HEK293 (cell line): ENCODE measurements around the gene ANKFN1.

ENCODE experiments used
- CTCF ChIA-PET: fragments of 350-600 bp; formaldehyde crosslinking; extraction: SDS; loops from one replicate; lab custom pipeline; 2021; ENCODE audit warnings: antibody characterized with exemption; lab: Yijun Ruan, JAX
- POLR2A ChIA-PET: fragments of 300-600 bp; formaldehyde crosslinking; extraction: SDS; loops from one replicate; lab custom pipeline; 2020; ENCODE audit warnings: antibody characterized with exemption, inconsistent platforms; lab: Yijun Ruan, JAX
- H3K27ac ChIP-seq: fragments of 200-500 bp; sonication (Bioruptor generic); 2 replicates; pipeline ENCODE4 v1.5.1; 2014; ENCODE audit warnings: low read depth, low read length, control low read depth, inconsistent platforms; ENCODE audit errors: extremely low read depth
- H3K36me3 ChIP-seq, 2 experiments: fragments of 200-500 bp in 1 of 2; sonication (Bioruptor generic) in 1 of 2; 1 replicate in 1 of 2; 2 replicates in 1 of 2; pipeline ENCODE4 v1.5.1; 2014 to 2017; ENCODE audit warnings: inconsistent platforms in 2 of 2, low read length in 2 of 2; ENCODE audit not compliant: control insufficient read depth in 2 of 2, insufficient read depth in 1 of 2
- H3K4me1 ChIP-seq: fragments of 200-500 bp; sonication (Bioruptor generic); 2 replicates; pipeline ENCODE4 v1.5.1; 2014; ENCODE audit warnings: mild to moderate bottlenecking, low read length, inconsistent platforms; ENCODE audit not compliant: control insufficient read depth, insufficient read depth
- H3K4me3 ChIP-seq: 2 replicates; pipeline ENCODE4 v1.5.1; 2011; ENCODE audit warnings: low read depth, mild to moderate bottlenecking, control low read depth, low read length, moderate library complexity
- H3K9me3 ChIP-seq: fragments of 200-500 bp; sonication (Bioruptor generic); 2 replicates; pipeline ENCODE4 v1.5.1; 2014; ENCODE audit warnings: low read depth, low read length, inconsistent platforms; ENCODE audit not compliant: control insufficient read depth, insufficient read depth
- GLI2 ChIP-seq: fragments of 450-650 bp; formaldehyde crosslinking; IDR thresholded peaks from 2 replicates; pipeline ENCODE4; 2017; ENCODE audit warnings: missing biosample characterization, missing genetic modification characterization, low read depth, borderline replicate concordance
- GLI4 ChIP-seq: fragments of 450-650 bp; formaldehyde crosslinking; IDR thresholded peaks from 2 replicates; pipeline ENCODE4 v1.5.1; 2016; ENCODE audit warnings: missing biosample characterization, missing genetic modification characterization
- KLF1 ChIP-seq: fragments of 450-650 bp; formaldehyde crosslinking; IDR thresholded peaks from 2 replicates; pipeline ENCODE4 v1.5.1; 2016; ENCODE audit warnings: missing biosample characterization, missing genetic modification characterization
- MEIS1 ChIP-seq: sonication (generic); formaldehyde crosslinking; IDR thresholded peaks from 2 replicates; pipeline ENCODE4 v1.8.1; 2022; ENCODE audit warnings: missing genetic modification reagents, mild to moderate bottlenecking, borderline replicate concordance
- OSR2 ChIP-seq: fragments of 450-650 bp; formaldehyde crosslinking; IDR thresholded peaks from 2 replicates; pipeline ENCODE4 v1.5.1; 2016; ENCODE audit warnings: missing biosample characterization, missing genetic modification characterization
- SCRT2 ChIP-seq: fragments of 450-650 bp; formaldehyde crosslinking; IDR thresholded peaks from 2 replicates; pipeline ENCODE4 v1.5.1; 2016; ENCODE audit warnings: missing biosample characterization, missing genetic modification characterization
- SP2 ChIP-seq: fragments of 450-650 bp; formaldehyde crosslinking; IDR thresholded peaks from 2 replicates; pipeline ENCODE4 v1.5.1; 2016; ENCODE audit warnings: missing biosample characterization, missing genetic modification characterization
- ZFP37 ChIP-seq: fragments of 450-650 bp; formaldehyde crosslinking; IDR thresholded peaks from 2 replicates; pipeline ENCODE4 v1.5.1; 2016; ENCODE audit warnings: missing biosample characterization, missing genetic modification characterization
- ZFP41 ChIP-seq: fragments of 450-650 bp; formaldehyde crosslinking; IDR thresholded peaks from 2 replicates; pipeline ENCODE4 v1.5.1; 2016; ENCODE audit warnings: missing biosample characterization, missing genetic modification characterization, borderline replicate concordance
- ZIC2 ChIP-seq: fragments of 450-650 bp; formaldehyde crosslinking; IDR thresholded peaks from 2 replicates; pipeline ENCODE4 v1.5.1; 2016; ENCODE audit warnings: missing biosample characterization, missing genetic modification characterization
- ZNF133 ChIP-seq: fragments of 450-650 bp; formaldehyde crosslinking; IDR thresholded peaks from 2 replicates; pipeline ENCODE4 v1.5.1; 2016; ENCODE audit warnings: missing biosample characterization, missing genetic modification characterization
- ZNF302 ChIP-seq: fragments of 450-650 bp; formaldehyde crosslinking; IDR thresholded peaks from 2 replicates; pipeline ENCODE4 v1.5.1; 2016; ENCODE audit warnings: missing biosample characterization, missing genetic modification characterization, low read depth
- ZNF350 ChIP-seq: fragments of 450-650 bp; formaldehyde crosslinking; IDR thresholded peaks from 2 replicates; pipeline ENCODE4 v1.5.0; 2017; ENCODE audit warnings: missing biosample characterization, mild to moderate bottlenecking, missing genetic modification characterization
- ZNF404 ChIP-seq: fragments of 450-650 bp; formaldehyde crosslinking; IDR thresholded peaks from 2 replicates; pipeline ENCODE4 v1.5.1; 2017; ENCODE audit warnings: missing biosample characterization, missing genetic modification characterization
- ZNF433 ChIP-seq: fragments of 450-650 bp; formaldehyde crosslinking; IDR thresholded peaks from 2 replicates; pipeline ENCODE4 v1.5.1; 2016; ENCODE audit warnings: missing biosample characterization, missing genetic modification characterization, low read depth
- ZNF521 ChIP-seq: fragments of 450-650 bp; formaldehyde crosslinking; IDR thresholded peaks from 2 replicates; pipeline ENCODE4 v1.5.1; 2017; ENCODE audit warnings: missing biosample characterization, mild to moderate bottlenecking, missing genetic modification characterization
- ZNF529 ChIP-seq: fragments of 450-650 bp; formaldehyde crosslinking; IDR thresholded peaks from 2 replicates; pipeline ENCODE4 v1.5.1; 2017; ENCODE audit warnings: missing genetic modification characterization, missing biosample characterization; ENCODE audit not compliant: insufficient replicate concordance
- ZNF610 ChIP-seq: fragments of 450-650 bp; formaldehyde crosslinking; IDR thresholded peaks from 2 replicates; pipeline ENCODE4 v1.5.1; 2016; ENCODE audit warnings: missing biosample characterization, missing genetic modification characterization, borderline replicate concordance
- ZNF664 ChIP-seq: fragments of 450-650 bp; formaldehyde crosslinking; IDR thresholded peaks from 2 replicates; pipeline ENCODE4 v1.5.1; 2016; ENCODE audit warnings: missing biosample characterization, missing genetic modification characterization
- ZNF777 ChIP-seq: fragments of 450-650 bp; formaldehyde crosslinking; IDR thresholded peaks from 2 replicates; pipeline ENCODE4 v1.5.1; 2017; ENCODE audit warnings: missing biosample characterization, missing genetic modification characterization, borderline replicate concordance
- ZSCAN23 ChIP-seq: fragments of 450-650 bp; formaldehyde crosslinking; IDR thresholded peaks from 2 replicates; pipeline ENCODE4 v1.5.1; 2016; ENCODE audit warnings: missing biosample characterization, missing genetic modification characterization
- ZSCAN30 ChIP-seq: fragments of 450-650 bp; IDR thresholded peaks from 2 replicates; pipeline ENCODE4 v1.5.1; 2018; ENCODE audit warnings: missing biosample characterization, mild to moderate bottlenecking, missing genetic modification characterization, moderate library complexity
- ZXDB ChIP-seq: fragments of 450-650 bp; formaldehyde crosslinking; IDR thresholded peaks from 2 replicates; pipeline ENCODE4 v1.5.1; 2016; ENCODE audit warnings: missing biosample characterization, missing genetic modification characterization
- TF ChIP-seq, protein P1 (sequence below): fragments of 450-650 bp; formaldehyde crosslinking; IDR thresholded peaks from 2 replicates; pipeline ENCODE4 v1.5.1; 2016; ENCODE audit warnings: missing biosample characterization, missing genetic modification characterization

The ANKFN1 gene

GRCh38 chr17:56545930-56546329 is 392.7 kb downstream of the ANKFN1 start:
- CTCF ChIA-PET, result interaction anchor here (1.5 kb wide), 1 partner anchor 10 kb away, joined by 5 read pairs; no protein-coding TSS in a partner anchor
- Histone ChIP-seq H3K4me3 (no peak overlapping the region), H3K36me3 (no peaks in the 10 kb centered on the region), H3K27ac (no peak overlapping the region), H3K9me3 (no peaks in the 10 kb centered on the region), H3K4me1 (no peaks in the 10 kb centered on the region)
- POLR2A ChIA-PET, result no interaction called here
- TF ChIP-seq ZNF404 (tag by site-specific recombination) (no peak), KLF1 (tag by site-specific recombination) (no peak), SP2 (tag by site-specific recombination) (no peak), ZSCAN23 (tag by site-specific recombination) (no peak), ZNF350 (tag by site-specific recombination) (no peak), OSR2 (tag by site-specific recombination) (no peak), ZNF664 (tag by site-specific recombination) (no peak), ZNF133 (tag by site-specific recombination) (no peak), ZXDB (tag by site-specific recombination) (no peak), ZNF302 (tag by site-specific recombination) (no peak), ZFP37 (tag by site-specific recombination) (no peak)

DNA sequence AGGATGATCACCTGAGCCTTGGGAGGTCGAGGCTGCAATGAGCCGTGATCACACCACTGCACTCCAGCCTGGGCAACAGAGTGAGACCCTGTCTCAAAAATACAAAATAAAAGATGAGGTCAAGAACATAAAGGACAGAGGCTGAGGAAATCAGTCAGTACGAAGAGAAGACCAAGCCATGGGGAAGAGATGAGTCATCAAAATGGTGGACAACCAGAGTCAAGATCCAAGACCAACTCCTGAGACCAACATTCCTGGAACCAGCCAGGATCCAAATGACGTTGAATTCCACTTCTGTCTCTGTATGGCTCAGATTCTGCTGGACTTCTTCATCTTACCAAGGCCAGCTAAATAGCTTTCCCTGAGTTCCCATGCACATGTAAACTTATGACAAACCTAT is 395.4 kb downstream of the ANKFN1 start:
- POLR2A ChIA-PET, result no interaction called here
- CTCF ChIA-PET, result no interaction called here
- no peaks in the 10 kb centered on the region for H3K36me3 ChIP-seq

GRCh38 chr17:56549501-56549900 is 396.2 kb downstream of the ANKFN1 start:
- CTCF ChIA-PET, result no interaction called here
- no peak overlapping the region for H3K4me3 ChIP-seq

More for the DNA sequence above, 395.4 kb downstream of the ANKFN1 start:
- Histone ChIP-seq H3K27ac (no peak overlapping the region), H3K9me3 (no peaks in the 10 kb centered on the region), H3K4me1 (no peaks in the 10 kb centered on the region), H3K4me3 (no peak overlapping the region)
- TF ChIP-seq, protein P1, sequence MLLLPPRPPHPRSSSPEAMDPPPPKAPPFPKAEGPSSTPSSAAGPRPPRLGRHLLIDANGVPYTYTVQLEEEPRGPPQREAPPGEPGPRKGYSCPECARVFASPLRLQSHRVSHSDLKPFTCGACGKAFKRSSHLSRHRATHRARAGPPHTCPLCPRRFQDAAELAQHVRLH (tag by site-specific recombination), result no peak
- TF ChIP-seq ZSCAN30 (no peak), ZNF521 (tag by site-specific recombination) (no peak), SP2 (tag by site-specific recombination) (no peak), ZNF610 (no peak), ZNF529 (tag by site-specific recombination) (no peak), ZNF777 (tag by site-specific recombination) (no peak), ZIC2 (tag by site-specific recombination) (no peak), ZNF433 (tag by site-specific recombination) (no peak), GLI2 (tag by site-specific recombination) (no peak), MEIS1 (no peak), ZFP41 (no peak), GLI4 (no peak)

More at GRCh38 chr17:56549501-56549900, 396.2 kb downstream of the ANKFN1 start:
- POLR2A ChIA-PET, result no interaction called here
- Histone ChIP-seq H3K4me1 (no peaks in the 10 kb centered on the region), H3K27ac (no peak overlapping the region), H3K9me3 (no peaks in the 10 kb centered on the region), H3K36me3 (no peaks in the 10 kb centered on the region)
- TF ChIP-seq SCRT2, result no peak
